ENCODE results near the gene DVL2.

The DVL2 gene

DNA sequence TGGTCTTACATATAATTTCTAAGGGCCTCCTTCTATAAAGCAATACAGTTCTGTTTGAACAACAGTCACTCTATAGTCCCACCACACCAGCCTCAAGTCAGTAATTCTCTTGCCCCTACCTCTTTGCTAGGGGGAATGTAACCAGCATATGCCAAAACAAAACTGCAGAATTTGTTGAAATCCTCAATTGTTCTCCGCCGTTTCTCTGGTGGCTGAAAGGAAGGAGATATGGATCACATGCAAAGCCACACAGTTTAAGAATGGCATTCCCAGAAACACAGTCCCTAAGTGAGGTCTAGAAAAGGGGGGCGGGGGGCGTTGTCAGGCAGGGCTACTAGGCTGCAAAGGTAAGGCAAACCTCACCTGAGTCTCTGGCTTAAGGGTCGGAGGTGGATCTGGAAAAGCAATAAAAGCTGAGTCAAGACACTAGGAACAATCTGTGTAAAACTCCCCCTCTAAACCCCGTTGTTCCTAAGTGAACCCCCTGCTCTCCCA is 3.0 kb upstream of the DVL2 start:
- no peak for DNase-seq

DNA sequence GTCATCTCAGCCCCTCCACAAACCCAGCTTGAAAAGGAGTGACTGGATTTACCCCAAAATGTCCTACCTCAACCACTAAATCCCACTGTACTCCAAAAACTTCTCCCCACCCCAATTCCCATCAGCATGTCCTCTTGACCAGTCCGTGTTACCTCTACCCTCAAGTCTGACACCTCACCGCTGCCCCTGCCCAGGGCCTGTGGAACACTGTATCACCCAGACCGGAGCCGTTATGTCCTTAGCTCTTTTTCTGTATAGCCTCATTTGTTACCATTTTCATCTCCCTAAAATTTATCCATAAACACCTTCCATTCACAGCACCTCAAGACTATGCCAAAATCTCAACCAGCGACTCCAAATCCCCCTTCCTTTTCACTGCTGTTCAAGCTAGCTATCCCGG is 2.5 kb upstream of the DVL2 start:
- no peak for DNase-seq

DNA sequence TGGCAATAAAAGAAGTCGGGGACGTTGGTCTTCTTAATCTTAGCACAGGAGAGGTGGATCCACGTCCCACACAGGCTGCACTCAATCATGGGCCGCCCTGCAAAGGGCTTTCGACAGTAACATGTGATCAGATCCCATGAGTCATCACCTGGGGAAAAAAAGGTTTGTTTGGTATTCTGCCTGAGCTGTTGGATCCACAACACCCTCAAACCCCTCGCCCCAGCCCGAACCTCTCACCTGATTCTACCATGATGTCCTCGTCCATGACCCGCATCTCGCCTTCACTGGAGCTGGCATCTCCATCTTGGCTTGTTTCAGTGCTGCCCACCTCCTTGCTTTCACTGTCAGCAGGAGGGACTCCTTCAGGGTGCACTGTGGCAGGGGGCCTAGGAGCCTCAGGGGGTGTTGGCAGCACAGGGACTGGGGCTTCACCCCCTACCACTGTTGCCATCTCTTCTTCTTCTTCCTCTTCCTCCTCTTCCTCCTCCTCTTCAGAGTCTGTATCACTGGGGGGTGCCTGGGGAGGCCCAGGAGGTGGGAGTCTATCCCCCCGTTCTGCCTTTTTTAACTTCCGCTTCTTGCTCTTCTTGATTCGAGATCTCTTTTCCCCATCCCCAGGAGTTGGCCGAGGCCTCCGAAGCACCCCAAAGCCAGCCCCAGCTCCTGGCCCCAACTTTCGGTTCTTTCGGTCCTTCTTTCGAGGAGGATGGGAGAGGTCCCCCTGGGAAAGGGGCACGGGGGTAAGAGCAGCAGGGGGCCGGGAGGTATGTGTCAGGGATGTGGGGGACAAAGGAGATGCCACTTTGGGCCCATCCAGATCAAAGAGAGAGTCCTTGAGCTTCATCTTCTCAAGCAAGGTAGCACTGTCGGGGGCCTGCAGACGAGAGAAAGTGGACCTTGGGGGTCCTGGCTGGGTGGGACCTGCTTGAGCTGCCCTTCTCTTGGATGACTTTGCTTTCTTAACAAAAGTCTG is 1.7 kb upstream of the DVL2 start:
- no peak for DNase-seq

DNA sequence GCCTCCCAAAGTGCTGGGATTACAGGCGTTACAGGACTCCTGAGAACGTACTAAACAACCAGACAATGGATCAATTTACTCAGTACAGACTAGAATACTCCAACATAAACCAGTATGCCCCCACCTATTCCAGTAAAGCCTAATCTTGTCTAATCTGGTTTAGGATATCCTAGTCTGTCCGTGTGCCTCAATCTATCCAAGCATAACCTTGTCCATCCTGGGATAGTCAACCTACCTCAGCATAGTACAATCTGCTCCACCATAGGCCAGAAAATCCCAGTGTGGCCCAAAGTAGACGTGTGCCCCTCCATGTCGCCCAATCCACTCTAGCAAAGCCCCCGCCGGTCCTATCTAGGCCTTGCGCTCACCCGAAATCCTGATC is 625 bp downstream of the DVL2 start:
- DNase-seq, result no peak

DNA sequence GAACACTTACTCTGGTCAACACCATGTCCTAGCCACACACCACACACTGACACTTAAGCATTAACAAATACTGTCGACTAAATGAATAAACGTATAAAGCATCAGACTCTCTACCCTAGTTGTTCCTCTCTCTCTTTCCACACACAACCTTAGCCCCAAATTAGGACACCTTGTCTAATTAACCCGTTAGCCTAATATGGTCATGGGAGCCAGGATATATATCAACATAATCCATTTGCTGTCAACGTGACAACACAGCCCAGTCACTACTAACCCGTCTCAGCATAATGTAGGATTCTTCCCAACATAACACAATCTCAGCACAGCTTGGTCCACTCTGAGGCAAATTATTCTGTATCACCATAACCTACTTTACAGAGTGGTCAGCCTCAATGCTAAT is 2.2 kb downstream of the DVL2 start:
- DNase-seq, result no peak

DNA sequence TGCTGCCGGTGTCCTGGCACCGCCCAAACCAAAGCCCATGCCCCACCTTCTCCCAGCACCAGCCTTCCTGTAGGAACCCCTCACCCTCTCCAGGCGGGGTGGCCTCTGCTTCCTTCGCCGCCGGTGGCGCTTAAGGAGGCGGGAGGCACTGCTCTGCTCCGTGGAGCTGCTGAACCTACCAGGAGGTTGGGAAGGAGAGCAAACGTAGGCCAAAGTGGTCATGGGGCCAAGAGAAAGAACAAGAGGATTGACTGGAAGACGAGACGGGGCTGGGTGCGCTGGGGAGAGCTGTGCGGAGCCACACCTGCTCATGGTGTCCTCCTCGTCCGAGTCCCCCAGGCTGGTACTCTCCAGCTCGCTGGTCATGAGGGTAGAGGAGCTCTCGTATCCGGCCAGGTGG is 4.8 kb downstream of the DVL2 start:
- DNase-seq, result no peak

DNA sequence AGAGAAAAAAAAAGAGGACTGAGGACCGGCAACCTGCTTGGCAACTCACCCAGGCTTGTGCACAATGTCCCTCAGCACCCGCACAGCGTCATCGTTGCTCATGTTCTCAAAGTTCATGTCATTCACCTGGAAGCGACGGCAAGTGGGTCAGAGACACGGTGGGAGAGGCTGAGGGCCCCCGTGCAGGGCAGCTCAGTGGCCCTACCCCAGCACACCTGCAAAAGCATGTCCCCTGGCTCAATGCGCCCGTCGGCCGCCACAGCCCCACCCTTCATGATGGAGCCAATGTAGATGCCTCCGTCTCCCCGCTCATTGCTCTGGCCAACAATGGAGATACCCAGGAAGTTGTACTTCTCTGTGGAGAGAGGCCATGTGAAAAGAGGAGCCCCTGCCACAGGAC is 5.4 kb downstream of the DVL2 start:
- no peak for DNase-seq

DNA sequence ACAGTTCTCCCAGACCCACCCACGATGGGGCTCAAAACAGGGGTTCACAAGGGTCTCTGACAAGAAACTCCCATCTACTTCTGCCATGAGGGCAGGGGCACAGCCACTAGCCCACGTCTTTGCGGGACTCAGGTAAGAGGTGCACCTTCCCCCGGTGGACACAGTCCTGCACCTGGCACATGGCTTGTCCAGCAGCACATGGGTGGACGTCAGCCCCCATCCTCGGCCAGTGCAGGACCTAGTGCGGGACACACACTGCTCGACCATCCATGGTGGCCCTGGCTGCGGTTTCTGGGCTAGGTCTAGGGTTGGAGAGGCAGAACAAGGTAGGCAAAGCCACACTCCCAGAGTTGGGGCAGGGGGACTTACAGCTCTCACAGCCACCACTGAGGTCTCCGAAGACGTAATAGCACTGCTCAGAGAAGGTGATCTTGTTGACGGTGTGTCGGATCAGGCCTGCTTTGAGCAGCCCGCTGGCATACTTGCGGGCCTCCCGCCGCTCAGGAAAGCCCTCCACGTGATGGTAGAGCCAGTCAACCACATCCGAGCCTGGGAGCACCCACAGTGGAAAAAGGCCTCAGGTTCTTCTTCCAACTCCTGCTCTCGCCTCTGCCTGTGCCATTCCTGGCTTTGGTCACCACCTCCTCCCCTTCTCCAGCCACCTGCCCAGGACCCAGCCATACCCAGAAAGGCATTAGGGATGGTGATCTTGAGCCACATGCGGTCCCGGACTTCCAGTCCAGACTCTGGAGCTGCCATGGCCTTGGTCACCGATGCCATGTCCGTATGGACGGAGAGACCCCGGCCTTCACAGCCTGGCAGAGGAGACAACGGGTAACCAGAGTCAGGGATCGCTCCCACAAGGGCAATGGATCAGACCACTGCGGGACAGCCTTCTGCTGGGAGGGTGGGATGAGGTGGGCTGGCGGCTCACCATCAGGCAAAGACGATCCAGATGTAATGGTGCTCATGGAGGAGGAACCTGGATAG is 7.3 kb downstream of the DVL2 start:
- DNase-seq, result no peak

DNA sequence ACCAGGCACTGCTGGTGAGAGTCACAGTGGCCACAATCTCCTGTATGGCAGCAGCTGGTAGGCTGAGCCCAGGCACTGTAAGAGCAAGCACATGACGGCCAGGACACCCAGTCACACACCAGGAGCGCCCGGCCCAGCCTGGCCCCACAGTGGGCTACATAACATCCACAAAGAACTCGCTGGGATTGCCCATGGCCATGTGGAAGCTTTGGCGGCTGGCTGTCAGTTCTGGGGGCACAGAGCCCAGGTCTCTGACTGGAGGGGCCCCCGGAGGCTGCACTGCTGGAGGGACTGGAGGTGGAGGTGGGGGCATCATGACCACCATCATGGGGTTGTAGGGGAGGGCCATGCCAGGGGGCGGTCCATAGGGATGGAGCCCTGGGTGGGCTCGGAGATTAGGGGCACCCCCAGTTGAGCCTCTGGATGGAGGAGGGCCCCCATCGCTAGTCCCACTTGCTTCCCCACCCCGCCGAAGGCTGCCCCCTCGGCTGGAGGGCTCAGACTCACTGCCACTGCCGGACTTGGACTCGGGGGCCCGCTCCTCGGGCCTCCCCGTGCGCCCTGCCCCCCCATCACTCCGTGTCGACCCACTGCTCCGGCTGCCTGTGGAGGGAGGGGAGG is 8.5 kb downstream of the DVL2 start:
- no peak for DNase-seq

DNA sequence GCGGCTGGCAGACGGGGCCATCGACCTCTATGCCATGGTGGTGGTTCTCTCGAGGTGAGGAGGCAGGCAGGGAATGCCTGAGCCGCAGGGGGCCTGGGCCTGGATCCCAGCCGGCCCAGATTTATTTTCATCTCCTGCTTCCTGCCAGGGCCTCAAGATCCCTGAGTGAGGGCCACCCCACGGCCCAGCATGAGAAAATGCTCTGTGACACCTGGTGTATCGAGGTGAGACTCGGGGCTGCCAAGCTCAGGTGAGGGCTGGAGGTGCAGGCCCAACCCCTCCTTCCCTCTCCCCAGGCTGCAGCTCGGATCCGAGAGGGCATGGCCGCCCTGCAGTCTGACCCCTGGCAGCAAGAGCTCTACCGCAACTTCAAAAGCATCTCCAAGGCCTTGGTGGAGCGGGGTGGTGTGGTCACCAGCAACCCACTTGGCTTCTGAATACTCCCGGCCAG is 9.6 kb downstream of the DVL2 start:
- DNase-seq, result no peak

DNA sequence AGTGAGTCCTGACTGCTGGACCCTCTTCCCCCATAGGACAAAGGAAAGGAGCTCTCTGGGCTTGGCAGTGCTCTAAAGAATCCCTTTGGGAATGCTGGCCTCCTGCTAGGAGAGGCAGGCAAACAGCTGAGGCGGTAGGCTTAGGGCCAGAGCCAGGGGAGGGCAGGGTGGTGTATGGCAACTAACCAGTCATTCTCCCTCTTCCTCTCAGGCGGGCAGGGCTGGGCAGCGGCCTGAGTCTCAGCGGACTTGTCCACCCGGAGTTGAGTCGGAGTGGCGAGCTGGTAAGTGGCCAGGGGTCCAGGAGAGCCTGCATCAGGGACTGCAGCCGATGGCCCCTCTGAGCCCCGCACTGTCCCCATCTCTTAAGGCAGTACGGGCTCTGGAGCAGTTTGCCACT is 10.2 kb downstream of the DVL2 start:
- DNase-seq, result no peak

DNA sequence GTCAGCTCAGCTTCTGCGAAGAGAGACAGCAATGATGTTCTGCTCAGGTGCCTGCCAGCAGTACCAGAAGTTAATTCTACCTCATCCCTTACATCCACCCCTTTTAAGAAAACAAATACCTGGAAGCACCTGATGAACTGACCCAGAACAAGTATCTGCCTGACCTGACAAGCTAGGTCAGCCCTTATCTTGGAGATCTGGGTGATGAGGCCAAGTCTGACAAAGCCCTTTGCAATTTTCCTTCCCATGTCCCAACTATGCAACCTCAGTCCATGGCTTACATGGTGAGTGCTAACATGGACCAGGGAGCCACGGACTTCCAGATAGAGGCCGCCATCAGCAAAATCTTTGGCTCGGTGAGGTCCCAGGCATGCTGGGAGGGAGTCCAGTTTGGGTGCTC is 10.9 kb downstream of the DVL2 start:
- DNase-seq, result no peak

DNA sequence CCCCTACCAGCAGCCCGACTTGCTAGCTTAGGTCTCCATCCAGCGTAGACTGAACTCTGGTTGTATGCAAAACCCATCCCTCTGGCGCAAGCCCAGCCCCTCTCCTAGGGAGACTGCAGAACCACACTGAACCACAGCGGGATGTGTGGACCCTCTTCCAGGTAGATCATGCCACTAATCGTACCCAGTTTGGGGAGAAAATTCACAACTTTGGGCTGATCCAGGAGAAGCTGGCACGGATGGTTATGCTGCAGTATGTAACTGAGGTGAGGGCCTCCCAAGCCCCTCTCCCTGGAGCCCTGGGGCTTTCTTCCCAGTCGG is 11.4 kb downstream of the DVL2 start:
- DNase-seq, result no peak

DNA sequence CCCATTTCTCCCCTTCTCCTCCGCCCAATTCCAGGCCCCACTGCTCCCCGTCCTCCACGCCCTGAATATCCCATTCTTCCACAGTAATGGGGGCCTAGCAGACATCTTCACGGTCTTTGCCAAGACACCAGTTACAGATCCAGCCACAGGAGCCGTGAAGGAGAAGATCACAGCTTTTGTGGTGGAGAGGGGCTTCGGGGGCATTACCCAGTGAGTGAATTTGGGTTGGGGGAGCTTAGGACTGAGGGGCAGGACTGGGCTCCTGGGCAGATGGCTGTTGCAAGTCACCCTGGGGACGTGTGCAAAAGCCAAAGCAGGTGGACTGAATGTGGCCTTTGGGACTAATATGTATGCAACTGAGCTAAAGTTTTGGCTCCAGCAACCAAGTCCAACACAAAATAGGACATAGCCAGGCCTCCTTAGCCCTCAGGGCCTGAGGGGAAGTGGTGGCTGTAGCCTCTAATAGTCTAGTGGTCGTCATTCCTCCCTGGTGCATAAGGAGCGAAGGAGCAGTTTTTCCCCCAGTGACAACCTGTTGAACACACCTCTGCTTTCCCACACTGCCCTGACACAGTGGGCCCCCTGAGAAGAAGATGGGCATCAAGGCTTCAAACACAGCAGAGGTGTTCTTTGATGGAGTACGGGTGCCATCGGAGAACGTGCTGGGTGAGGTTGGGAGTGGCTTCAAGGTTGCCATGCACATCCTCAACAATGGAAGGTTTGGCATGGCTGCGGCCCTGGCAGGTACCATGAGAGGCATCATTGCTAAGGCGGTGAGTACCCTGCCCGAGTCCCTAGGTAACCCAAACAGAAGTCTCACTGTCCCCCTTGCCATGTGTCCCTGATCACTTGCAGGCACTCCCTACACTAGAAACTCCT is 12.0 kb downstream of the DVL2 start:
- DNase-seq, result no peak

DNA sequence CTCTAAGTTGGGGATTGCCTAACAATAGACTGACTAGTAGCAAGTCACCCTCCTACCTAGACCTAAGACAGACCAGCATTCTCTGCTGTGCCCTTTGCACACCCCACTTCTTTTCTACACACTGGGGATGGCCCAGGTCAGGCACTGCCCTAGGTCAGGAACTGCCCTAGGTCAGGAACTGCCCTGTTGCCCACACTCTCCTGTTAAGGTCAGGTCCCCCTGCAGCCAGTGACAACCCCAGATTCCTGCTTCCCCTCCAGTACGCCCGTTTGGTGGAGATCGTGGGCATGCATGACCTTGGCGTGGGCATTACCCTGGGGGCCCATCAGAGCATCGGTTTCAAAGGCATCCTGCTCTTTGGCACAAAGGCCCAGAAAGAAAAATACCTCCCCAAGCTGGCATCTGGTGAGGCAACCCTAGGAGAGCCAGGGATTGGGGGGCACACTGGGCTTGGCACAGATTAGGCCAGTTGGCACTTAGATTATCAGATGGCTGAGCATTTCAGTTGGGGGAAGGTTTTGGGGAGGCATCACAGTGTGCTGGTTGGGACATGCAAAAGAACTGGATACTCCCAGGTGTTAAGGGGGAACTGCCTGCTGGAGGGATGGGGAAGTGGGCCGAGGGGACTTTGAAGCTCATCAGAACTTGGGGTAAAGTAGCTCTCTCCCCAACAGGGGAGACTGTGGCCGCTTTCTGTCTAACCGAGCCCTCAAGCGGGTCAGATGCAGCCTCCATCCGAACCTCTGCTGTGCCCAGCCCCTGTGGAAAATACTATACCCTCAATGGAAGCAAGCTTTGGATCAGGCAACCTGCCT is 12.8 kb downstream of the DVL2 start:
- no peak for DNase-seq

DNA sequence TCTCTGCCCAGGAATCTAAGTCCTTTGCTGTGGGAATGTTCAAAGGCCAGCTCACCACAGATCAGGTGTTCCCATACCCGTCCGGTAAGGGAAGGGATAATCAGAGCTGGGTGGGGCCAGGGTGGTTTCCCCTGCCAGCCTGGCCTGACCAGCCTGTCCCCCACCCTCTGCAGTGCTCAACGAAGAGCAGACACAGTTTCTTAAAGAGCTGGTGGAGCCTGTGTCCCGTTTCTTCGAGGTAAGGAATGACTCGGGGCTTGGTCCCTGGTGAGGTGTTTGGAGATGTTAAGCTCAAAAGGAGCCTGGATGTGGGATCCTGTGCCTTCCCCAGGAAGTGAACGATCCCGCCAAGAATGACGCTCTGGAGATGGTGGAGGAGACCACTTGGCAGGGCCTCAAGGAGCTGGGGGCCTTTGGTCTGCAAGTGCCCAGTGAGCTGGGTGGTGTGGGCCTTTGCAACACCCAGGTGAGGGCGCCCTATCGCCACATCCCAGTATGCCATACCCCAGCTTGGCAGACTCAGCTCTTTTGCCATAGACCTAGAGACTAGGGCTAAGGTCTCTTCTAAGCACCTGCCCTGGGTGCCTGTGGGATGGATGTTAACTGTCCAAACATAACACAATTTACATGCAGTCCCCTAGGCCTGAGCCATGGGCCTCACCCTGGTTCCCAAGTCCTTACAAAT is 13.6 kb downstream of the DVL2 start:
- DNase-seq, result peak; percentile 39

DNA sequence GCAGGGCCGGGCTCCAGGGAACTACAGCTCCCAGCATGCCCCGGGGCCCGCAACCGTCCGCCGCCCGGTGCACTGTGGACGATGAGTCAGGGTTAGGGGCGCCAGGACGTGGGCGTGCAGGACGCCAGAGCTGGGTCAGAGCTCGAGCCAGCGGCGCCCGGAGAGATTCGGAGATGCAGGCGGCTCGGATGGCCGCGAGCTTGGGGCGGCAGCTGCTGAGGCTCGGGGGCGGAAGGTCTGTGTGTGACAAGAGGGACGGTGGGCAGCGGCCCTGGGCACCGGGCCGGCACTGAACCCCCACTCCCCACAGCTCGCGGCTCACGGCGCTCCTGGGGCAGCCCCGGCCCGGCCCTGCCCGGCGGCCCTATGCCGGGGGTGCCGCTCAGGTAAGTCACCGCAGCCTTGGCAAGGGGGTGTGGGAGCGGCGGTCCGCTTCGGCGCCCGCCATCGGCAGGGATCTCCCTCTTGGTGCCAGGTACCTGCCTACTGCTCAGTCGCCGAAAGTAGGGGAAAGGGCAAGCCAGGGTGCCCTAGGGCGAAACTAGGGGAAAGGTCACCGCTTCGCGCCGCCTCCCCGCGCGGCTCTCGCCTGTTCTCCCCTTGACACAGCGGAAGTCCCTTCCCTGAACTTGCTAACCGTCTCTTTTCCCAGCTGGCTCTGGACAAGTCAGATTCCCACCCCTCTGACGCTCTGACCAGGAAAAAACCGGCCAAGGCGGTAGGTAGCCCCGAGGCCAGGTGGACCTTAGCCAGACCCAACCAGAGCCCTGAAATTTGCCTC is 14.3 kb downstream of the DVL2 start, which contains the start of the genes ACADVL and DLG4:
TSS of gene ACADVL (plus strand) at position 127 of the 781 bp plus-strand sequence. CDS start at position 174, 47 bp downstream.
TSS of gene DLG4 (minus strand) at position 25 of the 781 bp plus-strand sequence.
- DNase-seq, result peak; percentile 67

DNA sequence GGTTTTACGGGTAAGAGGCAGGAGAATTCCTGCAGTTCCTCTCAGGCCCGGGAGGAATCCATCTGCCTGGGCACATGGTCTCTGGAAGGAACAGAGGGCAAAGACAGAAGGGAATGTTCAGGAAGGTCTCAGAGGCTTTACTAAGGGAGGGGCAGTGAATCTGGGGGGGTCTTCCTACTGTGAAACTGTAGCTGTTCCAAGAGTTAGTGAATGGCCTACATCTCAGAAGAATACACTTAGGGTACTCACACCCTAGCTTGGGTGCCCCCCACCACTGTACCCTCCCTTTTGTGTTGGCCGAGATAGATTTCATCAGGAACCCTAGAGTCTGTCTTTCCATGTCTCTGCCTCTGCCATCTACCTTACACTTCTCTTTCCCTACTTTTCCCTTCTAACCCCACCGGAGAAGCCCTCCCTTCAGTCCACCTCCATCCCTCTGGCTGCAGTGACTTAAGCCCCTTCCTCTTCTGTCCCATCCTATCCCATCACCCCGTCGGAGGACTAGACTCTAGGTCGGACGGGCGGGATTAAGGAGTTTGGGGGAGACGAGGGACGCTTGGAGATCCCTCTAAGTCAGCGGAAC is 15.0 kb downstream of the DVL2 start:
- no peak for DNase-seq

DNA sequence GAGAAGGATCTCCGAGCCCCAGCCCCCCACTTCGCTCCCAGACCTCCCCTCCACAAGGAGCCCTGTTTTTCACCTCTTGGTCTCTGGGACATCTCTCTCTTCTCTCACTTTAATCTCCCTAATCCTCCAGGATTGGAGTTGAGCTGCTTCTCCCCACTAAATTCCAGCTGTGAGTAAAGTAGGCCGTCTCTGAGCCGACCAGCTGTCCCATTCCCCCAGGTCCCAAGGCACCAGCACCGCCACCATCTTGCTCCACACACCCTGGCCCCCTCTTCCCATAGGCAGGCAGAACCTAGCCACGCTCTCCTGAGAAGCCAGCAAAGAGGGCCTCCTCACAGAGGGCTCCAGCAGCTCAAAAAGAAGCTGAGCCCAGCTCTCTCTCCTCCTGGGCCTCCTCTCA is 15.6 kb downstream of the DVL2 start:
- no peak for DNase-seq

Measured in GDM1 (cell line).